ENCODE data around the gene CHRD. TPM values are rescaled to one million over a fixed set of nuclear protein-coding genes. Genes with fewer than 3 reads are reported as not detected.

Gene CHRD
- total and polyA plus RNA-seq, 4 experiments from 2014 or later, result not detected

DNA sequence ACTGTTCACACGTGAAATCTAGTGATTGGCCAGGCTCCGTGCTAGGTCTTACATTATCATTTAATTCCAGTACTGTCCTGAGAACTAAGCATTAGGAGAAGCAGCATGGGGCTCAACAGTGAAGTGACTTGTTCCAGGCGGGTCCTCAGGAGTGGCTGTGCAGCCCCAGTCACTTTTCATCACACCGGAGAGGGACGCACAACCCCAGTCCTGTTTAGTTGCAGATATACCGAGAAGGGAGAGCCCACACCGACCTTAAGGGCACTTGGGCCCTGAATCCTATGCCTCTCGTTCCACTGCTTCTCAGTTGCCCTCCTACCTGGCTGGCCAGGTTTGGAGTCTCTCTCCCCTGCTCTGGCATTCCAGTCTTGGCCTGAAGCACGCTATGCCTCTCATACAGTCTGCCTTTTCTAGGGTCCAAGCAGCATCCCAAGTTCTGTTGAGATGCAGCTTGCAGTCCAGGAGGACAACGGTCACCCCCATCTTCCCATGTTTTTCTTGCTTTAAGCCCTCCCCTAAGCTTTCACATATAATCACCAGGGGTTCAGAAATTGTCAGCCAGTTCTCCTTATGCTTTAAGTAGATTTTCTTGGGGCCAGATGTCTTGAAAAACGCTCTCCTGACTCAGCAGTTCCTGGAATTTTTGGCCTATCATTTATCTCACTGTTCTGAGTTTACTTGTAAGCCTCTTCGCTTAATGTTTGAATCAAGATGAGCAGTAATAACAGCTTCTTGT lies 32.4 kb upstream of the CHRD start:
- no peak for DNase-seq
- Mint-ChIP-seq H3K4me1 (peaks cover 0 to 3% (median 0%) of the 10 kb centered on the region in 4 donors), H3K27ac (no peak overlapping the region), H3K27me3 (no peaks in the 10 kb centered on the region), H3K4me3 (no peak overlapping the region), H3K36me3 (peaks cover 3 to 11% of the 10 kb centered on the region in 2 donors), H3K9me3 (no peaks in the 10 kb centered on the region)
- peaks cover 3% of the 10 kb centered on the region for H3K36me3 ChIP-seq (ENCODE audit: insufficient read depth, low read length)
- no peaks in the 10 kb centered on the region for H3K4me1 ChIP-seq (ENCODE audit: insufficient read depth, low read length)
- H3K27ac ChIP-seq (ENCODE audit: low read depth, low read length), result no peak overlapping the region
- H3K4me3 ChIP-seq (ENCODE audit: low read length in 2 of 2), result no peak overlapping the region
- ChIA-PET POLR2A (ENCODE audit: partially characterized antibody) (no interaction called here), CTCF (ENCODE audit: partially characterized antibody) (interaction anchor here (1.3 kb wide), 1 partner anchor 24 kb away, joined by 6 read pairs; no protein-coding TSS in a partner anchor)
- H3K27me3 ChIP-seq (ENCODE audit: insufficient read depth, low read length), result no peaks in the 10 kb centered on the region
- intact Hi-C loops (cut with micrococcal nuclease), result no loop called here
- no peaks in the 10 kb centered on the region for H3K9me3 ChIP-seq (ENCODE audit: control insufficient read depth in 1 of 2, low read length in 2 of 2)

DNA sequence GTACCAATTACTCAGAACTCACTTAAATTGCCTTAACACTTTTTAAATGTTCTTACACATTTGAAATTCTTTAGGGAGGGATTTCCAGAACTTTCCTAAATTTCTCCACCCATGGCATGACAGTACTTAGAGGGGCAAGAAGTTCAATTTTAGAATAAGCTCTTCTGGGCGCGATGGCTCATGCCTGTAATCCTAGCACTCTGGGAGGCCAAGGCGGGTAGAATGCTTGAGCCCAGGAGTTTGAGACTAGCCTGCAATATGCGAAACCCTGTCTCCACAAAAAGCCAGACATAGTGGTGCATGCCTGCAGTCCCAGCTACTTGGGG lies 31.8 kb upstream of the CHRD start:
- no peak overlapping the region for H3K27ac ChIP-seq (ENCODE audit: low read depth, low read length)
- H3K9me3 Mint-ChIP-seq, result no peaks in the 10 kb centered on the region
- intact Hi-C loops (cut with micrococcal nuclease), result no loop called here
- peaks cover 0 to 3% (median 0%) of the 10 kb centered on the region in 4 donors for H3K4me1 Mint-ChIP-seq
- H3K36me3 ChIP-seq (ENCODE audit: insufficient read depth, low read length), result no peaks in the 10 kb centered on the region
- no peak overlapping the region for H3K4me3 ChIP-seq (ENCODE audit: low read length in 2 of 2)
- DNase-seq, result no peak
- ChIA-PET POLR2A (ENCODE audit: partially characterized antibody) (interaction anchor here (0.6 kb wide), 1 partner anchor 14 kb away, joined by 3 read pairs; the partner anchor contains the start of genes CLCN2 and POLR2H), CTCF (ENCODE audit: partially characterized antibody) (interaction anchor here (0.6 to 1.3 kb wide), 2 partner anchors 24 to 453 kb away, joined by 3 to 6 read pairs; no protein-coding TSS in a partner anchor)
- no peaks in the 10 kb centered on the region for H3K9me3 ChIP-seq (ENCODE audit: control insufficient read depth in 1 of 2, low read length in 2 of 2)
- no peak overlapping the region for H3K4me3 Mint-ChIP-seq
- H3K27ac Mint-ChIP-seq, result no peak overlapping the region
- H3K27me3 Mint-ChIP-seq, result no peaks in the 10 kb centered on the region
- no peaks in the 10 kb centered on the region for H3K27me3 ChIP-seq (ENCODE audit: insufficient read depth, low read length)
- no peaks in the 10 kb centered on the region for H3K4me1 ChIP-seq (ENCODE audit: insufficient read depth, low read length)
- H3K36me3 Mint-ChIP-seq, result peaks cover 0 to 8% of the 10 kb centered on the region in 2 donors

DNA sequence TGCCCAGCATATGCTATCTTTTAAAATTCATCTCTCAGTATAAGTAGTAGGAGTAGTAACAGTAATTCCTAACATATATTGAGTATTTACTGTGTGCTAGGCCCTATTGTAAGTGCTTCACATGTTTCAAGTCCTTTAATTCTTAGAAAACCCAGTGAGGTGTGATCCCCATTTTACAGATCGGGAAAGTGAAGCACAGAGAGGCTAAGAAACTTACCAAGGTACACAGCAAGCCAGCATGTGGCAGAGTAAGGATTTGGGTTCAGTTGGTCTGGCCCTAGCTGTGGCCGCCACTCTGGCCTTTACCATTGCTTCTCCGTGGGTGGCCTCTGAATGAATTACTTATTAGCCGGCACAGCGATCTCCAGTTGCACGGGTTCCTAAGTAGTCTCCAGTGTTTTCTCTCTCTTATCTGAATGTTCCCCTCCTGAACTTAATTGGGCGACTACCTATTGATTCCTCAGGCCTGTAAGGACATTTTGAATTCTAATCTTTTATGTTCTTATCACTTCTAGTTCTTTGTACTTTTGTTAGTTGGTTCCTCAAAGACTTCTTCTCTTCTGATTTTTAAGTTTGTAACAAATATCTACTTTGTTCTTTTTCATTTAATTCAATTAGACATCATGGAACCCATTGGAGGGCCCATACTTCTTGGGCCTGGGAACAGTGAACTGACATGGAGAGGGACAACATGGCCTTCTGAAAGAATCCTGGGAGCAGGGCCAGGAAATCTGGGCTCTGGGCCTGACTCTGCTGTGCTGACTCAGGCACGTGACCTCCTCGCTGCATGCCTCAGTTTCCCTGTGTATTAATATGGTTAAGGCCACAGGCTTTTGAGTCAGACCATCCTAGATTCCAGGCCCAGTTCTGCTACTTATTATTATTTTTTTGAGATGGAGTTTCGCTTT lies 30.0 kb upstream of the CHRD start:
- H3K27ac Mint-ChIP-seq, result peak overlapping the region in 2 of 7 donors; percentile 36 to 72
- intact Hi-C loops (cut with micrococcal nuclease), result loop anchor here (5.0 kb wide), 1 partner anchor 117 kb away; no protein-coding TSS in a partner anchor
- no peaks in the 10 kb centered on the region for H3K9me3 Mint-ChIP-seq

DNA sequence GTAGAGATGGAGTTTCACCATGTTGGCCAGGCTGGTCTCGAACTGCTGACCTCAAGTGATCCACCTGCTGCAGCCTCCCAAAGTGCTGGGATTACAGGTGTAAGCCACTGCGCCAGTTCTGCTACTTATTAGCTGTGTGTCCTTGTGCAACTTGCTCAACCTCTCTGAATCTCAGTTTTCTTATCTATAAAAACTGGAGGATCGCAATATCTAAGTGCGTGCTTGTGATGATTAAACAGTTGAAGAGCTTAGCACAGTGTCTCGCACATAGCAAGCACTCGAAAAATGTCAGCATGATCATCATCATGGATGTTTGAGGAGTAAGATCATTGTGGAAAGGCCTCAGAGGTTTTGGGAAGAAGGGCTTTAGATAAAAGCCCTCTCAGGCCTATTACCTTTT lies 29.2 kb upstream of the CHRD start:
- CTCF ChIA-PET (ENCODE audit: partially characterized antibody), result interaction anchor here (0.9 to 2.3 kb wide), 4 partner anchors 20 to 191 kb away, joined by 3 to 12 read pairs (median 4); no protein-coding TSS in a partner anchor
- intact Hi-C loops (cut with micrococcal nuclease), result loop anchor here (5.0 kb wide), 1 partner anchor 117 kb away; no protein-coding TSS in a partner anchor
- POLR2A ChIA-PET (ENCODE audit: partially characterized antibody), result no interaction called here

More for the DNA sequence above, 30.0 kb upstream of the CHRD start:
- no peak for DNase-seq
- POLR2A ChIA-PET (ENCODE audit: partially characterized antibody), result no interaction called here
- H3K27ac ChIP-seq (ENCODE audit: low read depth, low read length), result no peak overlapping the region
- H3K4me1 ChIP-seq (ENCODE audit: insufficient read depth, low read length), result peaks cover 10% of the 10 kb centered on the region
- Mint-ChIP-seq H3K4me3 (no peak overlapping the region), H3K4me1 (peaks cover 0 to 5% (median 2%) of the 10 kb centered on the region in 4 donors), H3K36me3 (peaks cover 0 to 6% of the 10 kb centered on the region in 2 donors), H3K27me3 (no peaks in the 10 kb centered on the region)
- H3K27me3 ChIP-seq (ENCODE audit: insufficient read depth, low read length), result no peaks in the 10 kb centered on the region
- no peaks in the 10 kb centered on the region for H3K36me3 ChIP-seq (ENCODE audit: insufficient read depth, low read length)
- H3K9me3 ChIP-seq (ENCODE audit: control insufficient read depth in 1 of 2, low read length in 2 of 2), result no peaks in the 10 kb centered on the region
- CTCF ChIA-PET (ENCODE audit: partially characterized antibody), result interaction anchor here (1.3 to 1.6 kb wide), 2 partner anchors 20 to 22 kb away, joined by 3 to 5 read pairs; no protein-coding TSS in a partner anchor
- no peak overlapping the region for H3K4me3 ChIP-seq (ENCODE audit: low read length in 2 of 2)

DNA sequence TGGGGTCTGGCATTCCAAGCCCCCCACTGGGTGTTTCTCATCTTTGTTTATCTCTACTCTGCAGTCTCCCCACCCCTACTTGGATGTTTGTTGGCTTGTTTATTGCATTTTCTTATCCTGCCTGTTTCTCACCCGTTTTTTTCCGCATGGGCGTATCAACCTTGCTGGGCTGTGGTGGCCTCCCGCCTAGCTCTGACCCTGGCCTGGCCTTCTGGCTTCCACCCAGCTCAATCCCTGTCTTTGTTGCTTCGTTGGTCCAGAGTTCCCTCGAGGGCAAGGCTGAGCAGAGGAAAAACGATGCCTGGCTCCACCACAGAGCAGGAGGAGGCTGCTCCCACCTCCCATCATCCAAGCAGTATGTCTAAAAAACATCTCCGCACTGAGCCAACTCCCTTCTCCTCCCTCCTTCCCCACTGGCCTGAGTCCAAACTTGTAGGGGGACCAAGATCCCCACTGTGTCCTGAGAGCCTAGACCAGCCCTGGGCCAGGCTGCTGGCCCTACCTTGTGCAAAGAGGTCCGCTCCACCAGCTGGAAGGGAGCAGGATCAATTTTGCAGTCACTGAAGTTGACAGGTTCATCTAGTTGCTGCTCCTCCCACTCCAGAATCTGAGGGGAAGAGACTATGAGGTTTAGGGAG lies 28.2 kb upstream of the CHRD start:
- Mint-ChIP-seq H3K9me3 (no peaks in the 10 kb centered on the region), H3K36me3 (peaks cover 0 to 3% of the 10 kb centered on the region in 2 donors), H3K27ac (peak overlapping the region in 1 of 7 donors; percentile 12), H3K27me3 (no peaks in the 10 kb centered on the region), H3K4me1 (peaks cover 0 to 5% (median 0%) of the 10 kb centered on the region in 4 donors), H3K4me3 (no peak overlapping the region)
- Histone ChIP-seq H3K4me1 (ENCODE audit: insufficient read depth, low read length) (peaks cover 10% of the 10 kb centered on the region), H3K4me3 (ENCODE audit: low read length in 2 of 2) (no peak overlapping the region), H3K36me3 (ENCODE audit: insufficient read depth, low read length) (no peaks in the 10 kb centered on the region), H3K9me3 (ENCODE audit: control insufficient read depth in 1 of 2, low read length in 2 of 2) (no peaks in the 10 kb centered on the region), H3K27me3 (ENCODE audit: insufficient read depth, low read length) (no peaks in the 10 kb centered on the region), H3K27ac (ENCODE audit: low read depth, low read length) (no peak overlapping the region)
- POLR2A ChIA-PET (ENCODE audit: partially characterized antibody), result interaction anchor here (1.0 kb wide), 1 partner anchor 12 kb away, joined by 3 read pairs; no protein-coding TSS in a partner anchor
- CTCF ChIA-PET (ENCODE audit: partially characterized antibody), result interaction anchor here (0.9 to 3.9 kb wide), 6 partner anchors 10 to 190 kb away, joined by 3 to 19 read pairs (median 8); partner anchors contain the start of genes CLCN2 and POLR2H
- intact Hi-C loops (cut with micrococcal nuclease), result loop anchor here (5.0 kb wide), 1 partner anchor 116 kb away; no protein-coding TSS in a partner anchor
- DNase-seq, result no peak

More for the DNA sequence above, 29.2 kb upstream of the CHRD start:
- peaks cover 0 to 5% (median under 1%) of the 10 kb centered on the region in 4 donors for H3K4me1 Mint-ChIP-seq
- Histone ChIP-seq H3K36me3 (ENCODE audit: insufficient read depth, low read length) (no peaks in the 10 kb centered on the region), H3K4me3 (ENCODE audit: low read length in 2 of 2) (no peak overlapping the region), H3K27me3 (ENCODE audit: insufficient read depth, low read length) (no peaks in the 10 kb centered on the region), H3K9me3 (ENCODE audit: control insufficient read depth in 1 of 2, low read length in 2 of 2) (no peaks in the 10 kb centered on the region), H3K4me1 (ENCODE audit: insufficient read depth, low read length) (peaks cover 10% of the 10 kb centered on the region), H3K27ac (ENCODE audit: low read depth, low read length) (no peak overlapping the region)
- H3K4me3 Mint-ChIP-seq, result no peak overlapping the region
- no peaks in the 10 kb centered on the region for H3K27me3 Mint-ChIP-seq
- H3K27ac Mint-ChIP-seq, result peak overlapping the region in 1 of 7 donors; percentile 29
- H3K36me3 Mint-ChIP-seq, result peaks cover 1 to 3% of the 10 kb centered on the region in 2 donors
- no peak for DNase-seq
- no peaks in the 10 kb centered on the region for H3K9me3 Mint-ChIP-seq

DNA sequence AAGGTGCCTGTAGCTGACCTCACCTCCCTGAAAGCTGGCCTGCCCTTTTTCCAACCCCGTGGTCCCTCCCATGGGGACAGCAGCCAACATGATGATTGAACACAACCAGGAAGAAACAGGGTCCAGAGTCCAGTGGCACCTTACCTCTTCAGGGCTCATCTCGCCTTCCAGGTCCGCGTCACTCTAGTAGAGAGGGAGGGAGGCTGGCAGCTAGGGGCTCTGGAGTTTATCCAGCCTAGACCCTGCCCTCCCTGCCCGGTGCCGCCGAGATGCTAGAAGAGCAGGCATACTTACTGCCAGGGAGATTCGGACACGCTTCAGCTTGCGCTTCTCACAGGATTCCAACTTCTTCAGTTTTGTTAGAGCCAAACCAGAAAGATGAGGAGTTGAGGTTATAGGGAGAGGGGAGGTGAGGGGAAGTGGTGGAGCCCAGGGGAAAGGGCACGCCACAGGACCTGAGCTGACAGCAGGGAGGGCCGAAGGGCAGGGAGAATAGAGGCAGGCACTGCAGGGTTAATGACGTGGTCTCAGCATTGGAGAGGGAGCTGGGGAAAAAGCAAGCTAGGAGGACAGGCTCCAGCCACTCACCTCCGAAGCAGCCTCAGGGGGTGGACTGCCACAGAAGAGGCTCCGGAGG lies 27.6 kb upstream of the CHRD start:
- Histone ChIP-seq H3K9me3 (ENCODE audit: control insufficient read depth in 1 of 2, low read length in 2 of 2) (no peaks in the 10 kb centered on the region), H3K4me3 (ENCODE audit: low read length in 2 of 2) (no peak overlapping the region), H3K27me3 (ENCODE audit: insufficient read depth, low read length) (no peaks in the 10 kb centered on the region), H3K4me1 (ENCODE audit: insufficient read depth, low read length) (peaks cover 10% of the 10 kb centered on the region), H3K36me3 (ENCODE audit: insufficient read depth, low read length) (no peaks in the 10 kb centered on the region), H3K27ac (ENCODE audit: low read depth, low read length) (no peak overlapping the region)
- Mint-ChIP-seq H3K4me3 (no peak overlapping the region), H3K9me3 (no peaks in the 10 kb centered on the region), H3K36me3 (peaks cover 0 to 3% of the 10 kb centered on the region in 2 donors), H3K27ac (peak overlapping the region in 2 of 7 donors; percentile 29 to 46), H3K27me3 (no peaks in the 10 kb centered on the region), H3K4me1 (peaks cover 0 to 5% (median 0%) of the 10 kb centered on the region in 4 donors)
- POLR2A ChIA-PET (ENCODE audit: partially characterized antibody), result interaction anchor here (1.0 kb wide), 1 partner anchor 11 kb away, joined by 3 read pairs; no protein-coding TSS in a partner anchor
- intact Hi-C loops (cut with micrococcal nuclease), result loop anchor here (5.0 kb wide), 1 partner anchor 115 kb away; no protein-coding TSS in a partner anchor
- no peak for DNase-seq
- CTCF ChIA-PET (ENCODE audit: partially characterized antibody), result interaction anchor here (1.1 to 3.9 kb wide), 4 partner anchors 10 to 162 kb away, joined by 3 to 19 read pairs (median 11); partner anchors contain the start of genes CLCN2 and POLR2H

All from CD4-positive, alpha-beta memory T cell (primary cell).